ENCODE data around the gene IRAK1.

GRCh38 chrX:154018518-154019060 is 1.1 kb downstream of the IRAK1 start:
- TF ChIP-seq CTCF (IDR thresholded peaks at IDR 0.05) (no peak), ZFX (IDR thresholded peaks at IDR 0.05; ENCODE audit: borderline replicate concordance) (no peak)

All from 22Rv1 (cell line).